ENCODE data around the gene KCNH1.
"Not testable (repeated sequence)": the region's sequence is repeated elsewhere in the genome, so short reads cannot be mapped to it uniquely, and the experiment has no call there.

KCNH1 gene

GRCh38 chr1:211127166-211127565 lies 6.8 kb downstream of the KCNH1 start:
- ATAC-seq (replicated peaks) (no peak), DNase-seq (no peak)
- Mint-ChIP-seq H3K27ac (no peak overlapping the region), H3K4me1 (no peaks in the 10 kb centered on the region), H3K36me3 (no peaks in the 10 kb centered on the region), H3K9me3 (no peaks in the 10 kb centered on the region), H3K4me3 (no peak overlapping the region), H3K27me3 (peaks cover 23 to 53% of the 10 kb centered on the region in 2 donors)

DNA sequence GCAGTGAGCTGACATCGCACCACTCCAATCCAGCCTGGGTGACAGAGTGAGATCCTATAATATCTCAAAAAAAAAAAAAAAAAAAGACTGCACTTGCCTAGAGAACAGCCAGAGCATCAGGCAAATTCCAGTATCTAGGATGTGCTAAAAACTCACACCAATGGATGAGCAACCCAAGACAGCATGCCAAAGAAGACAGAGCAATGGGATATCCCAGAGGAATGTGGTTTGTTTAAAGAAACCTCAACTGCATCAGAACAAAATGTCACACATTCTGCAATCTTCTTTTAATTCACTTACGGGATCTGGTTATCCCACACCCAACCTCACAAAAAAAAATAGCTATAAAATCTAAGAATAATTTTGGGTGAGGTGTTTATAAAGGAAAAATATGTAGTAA lies 7.3 kb downstream of the KCNH1 start:
- H3K36me3 Mint-ChIP-seq: no peaks in the 10 kb centered on the region
- no peaks in the 10 kb centered on the region for H3K9me3 Mint-ChIP-seq
- no peaks in the 10 kb centered on the region for H3K4me1 Mint-ChIP-seq
- no peak for DNase-seq
- peaks cover 22 to 53% of the 10 kb centered on the region in 2 donors for H3K27me3 Mint-ChIP-seq
- ATAC-seq (replicated peaks): no peak
- H3K27ac Mint-ChIP-seq: no peak overlapping the region
- no peak overlapping the region for H3K4me3 Mint-ChIP-seq

DNA sequence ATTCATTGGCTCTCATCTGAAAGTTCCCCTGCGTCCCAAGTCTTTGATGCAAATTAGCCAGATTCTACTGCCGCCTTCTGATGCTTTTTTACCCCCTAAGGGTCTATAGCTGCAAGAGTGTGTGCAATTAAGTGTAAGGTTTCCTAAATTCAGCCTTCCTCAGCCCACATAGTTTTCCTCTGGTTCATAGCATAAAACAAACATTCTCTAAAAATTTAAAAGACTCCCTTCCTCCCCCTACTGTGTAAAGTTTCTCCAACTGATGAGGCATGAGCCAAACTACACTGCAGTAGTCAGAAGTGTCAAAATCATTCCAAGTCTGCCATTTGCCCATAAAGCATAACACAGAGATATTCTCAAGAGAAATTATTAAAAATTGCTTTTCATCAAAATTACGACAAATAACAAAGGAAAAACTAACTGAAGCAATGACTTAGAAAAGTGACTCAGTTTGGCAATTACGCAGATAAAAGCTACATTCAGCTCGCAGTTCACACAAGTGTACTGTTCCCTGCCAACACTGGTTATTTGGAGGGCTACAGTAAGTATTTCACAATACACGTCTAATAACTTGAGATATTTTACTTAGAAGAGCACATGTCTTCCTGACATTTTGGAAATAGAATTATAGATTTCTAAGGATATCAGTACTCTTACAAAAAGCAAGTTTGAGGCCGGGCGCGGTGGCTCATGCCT lies 15.4 kb downstream of the KCNH1 start:
- peaks cover 35 to 53% of the 10 kb centered on the region in 2 donors for H3K27me3 Mint-ChIP-seq
- no peak overlapping the region for H3K27ac Mint-ChIP-seq
- peaks cover 0 to 3% of the 10 kb centered on the region in 2 donors for H3K9me3 Mint-ChIP-seq
- DNase-seq (no peak), ATAC-seq (replicated peaks) (no peak)
- no peaks in the 10 kb centered on the region for H3K36me3 Mint-ChIP-seq
- H3K4me1 Mint-ChIP-seq: no peaks in the 10 kb centered on the region
- H3K4me3 Mint-ChIP-seq: no peak overlapping the region

- Mint-ChIP-seq H3K4me1 (no peaks in the 10 kb centered on the region), H3K27me3 (peaks cover 12 to 41% of the 10 kb centered on the region in 2 donors), H3K4me3 (no peak overlapping the region), H3K9me3 (peaks cover 4 to 7% of the 10 kb centered on the region in 2 donors), H3K36me3 (no peaks in the 10 kb centered on the region), H3K27ac (no peak overlapping the region)
- no peak for DNase-seq
- ATAC-seq (replicated peaks): no peak
Observed at GRCh38 chr1:211114446-211114845, 19.5 kb downstream of the KCNH1 start.

GRCh38 chr1:211113566-211113965 lies 20.4 kb downstream of the KCNH1 start:
- Mint-ChIP-seq H3K4me1 (no peaks in the 10 kb centered on the region), H3K4me3 (no peak overlapping the region), H3K9me3 (peaks cover 4 to 7% of the 10 kb centered on the region in 2 donors), H3K36me3 (no peaks in the 10 kb centered on the region), H3K27me3 (peaks cover 16 to 36% of the 10 kb centered on the region in 2 donors), H3K27ac (no peak overlapping the region)
- DNase-seq: no peak
- no peak for ATAC-seq (replicated peaks)

GRCh38 chr1:211111351-211111750 lies 22.6 kb downstream of the KCNH1 start:
- H3K27ac Mint-ChIP-seq: no peak overlapping the region
- no peak for ATAC-seq (replicated peaks)
- peaks cover 4 to 7% of the 10 kb centered on the region in 2 donors for H3K9me3 Mint-ChIP-seq
- no peak for DNase-seq
- no peak overlapping the region for H3K4me3 Mint-ChIP-seq
- H3K27me3 Mint-ChIP-seq: peaks cover 4 to 20% of the 10 kb centered on the region in 2 donors
- no peaks in the 10 kb centered on the region for H3K36me3 Mint-ChIP-seq
- H3K4me1 Mint-ChIP-seq: no peaks in the 10 kb centered on the region

- DNase-seq: no peak
- Mint-ChIP-seq H3K4me3 (no peak overlapping the region), H3K9me3 (no peaks in the 10 kb centered on the region), H3K36me3 (no peaks in the 10 kb centered on the region), H3K4me1 (no peaks in the 10 kb centered on the region), H3K27ac (no peak overlapping the region), H3K27me3 (peaks cover 25 to 30% of the 10 kb centered on the region in 2 donors)
- no peak for ATAC-seq (replicated peaks)
Observed at GRCh38 chr1:211101481-211101880, 32.5 kb downstream of the KCNH1 start.

- no peak for ATAC-seq (replicated peaks)
- H3K27ac Mint-ChIP-seq: no peak overlapping the region
- H3K4me1 Mint-ChIP-seq: no peaks in the 10 kb centered on the region
- no peak overlapping the region for H3K4me3 Mint-ChIP-seq
- DNase-seq: no peak
- H3K36me3 Mint-ChIP-seq: no peaks in the 10 kb centered on the region
- H3K27me3 Mint-ChIP-seq: peaks cover 25 to 26% of the 10 kb centered on the region in 2 donors
- H3K9me3 Mint-ChIP-seq: no peaks in the 10 kb centered on the region
Observed at GRCh38 chr1:211099393-211099792, 34.6 kb downstream of the KCNH1 start.

- Mint-ChIP-seq H3K36me3 (no peaks in the 10 kb centered on the region), H3K4me1 (no peaks in the 10 kb centered on the region), H3K27me3 (peaks cover 18 to 23% of the 10 kb centered on the region in 2 donors), H3K4me3 (no peak overlapping the region), H3K27ac (no peak overlapping the region), H3K9me3 (no peaks in the 10 kb centered on the region)
- DNase-seq (no peak), ATAC-seq (replicated peaks) (no peak)
Observed at GRCh38 chr1:211095381-211095780, 38.6 kb downstream of the KCNH1 start.

DNA sequence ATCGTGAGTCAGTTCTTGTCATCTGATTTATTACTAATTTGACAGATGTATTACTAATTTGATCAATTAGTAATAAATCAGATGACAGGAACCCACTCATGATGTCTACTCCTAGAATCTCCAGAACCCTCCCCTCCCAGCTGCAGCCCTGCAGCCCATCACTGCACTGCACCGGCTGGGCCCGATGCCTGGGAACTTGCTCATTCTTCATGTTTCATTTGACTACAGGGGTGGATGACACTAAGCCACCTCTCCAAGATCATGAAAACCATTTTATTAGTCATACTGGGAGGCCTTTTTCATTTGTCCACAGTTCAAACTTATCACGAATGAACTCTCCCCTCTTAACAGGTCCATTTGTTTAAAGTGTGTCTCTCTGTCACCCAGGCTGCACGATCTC lies 41.0 kb downstream of the KCNH1 start:
- H3K27ac Mint-ChIP-seq: no peak overlapping the region
- ATAC-seq (replicated peaks) (no peak), DNase-seq (no peak)
- peaks cover 7 to 13% of the 10 kb centered on the region in 2 donors for H3K27me3 Mint-ChIP-seq
- H3K4me1 Mint-ChIP-seq: no peaks in the 10 kb centered on the region
- H3K36me3 Mint-ChIP-seq: no peaks in the 10 kb centered on the region
- H3K9me3 Mint-ChIP-seq: no peaks in the 10 kb centered on the region
- no peak overlapping the region for H3K4me3 Mint-ChIP-seq

DNA sequence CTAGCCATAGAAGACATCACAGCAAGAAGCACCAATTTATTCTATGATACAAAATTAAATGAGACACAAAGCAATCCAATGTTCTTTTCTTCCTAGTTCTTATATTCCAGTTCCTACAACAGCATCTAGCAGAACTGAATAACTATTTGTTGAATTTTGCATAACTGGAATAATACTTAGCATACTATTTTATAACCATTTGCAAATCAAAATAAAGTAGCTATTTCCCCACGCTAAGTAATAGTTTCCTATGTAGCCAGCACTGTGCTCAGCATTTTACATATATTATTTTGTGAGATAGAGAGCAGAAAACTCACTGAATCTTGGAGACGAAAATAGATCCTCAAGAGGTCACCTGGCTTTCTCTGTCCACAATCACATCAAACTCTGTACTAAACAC lies 42.1 kb downstream of the KCNH1 start:
- no peak for DNase-seq
- Mint-ChIP-seq H3K27ac (no peak overlapping the region), H3K4me1 (no peaks in the 10 kb centered on the region), H3K36me3 (no peaks in the 10 kb centered on the region), H3K4me3 (no peak overlapping the region), H3K9me3 (no peaks in the 10 kb centered on the region), H3K27me3 (peaks cover 7 to 13% of the 10 kb centered on the region in 2 donors)
- no peak for ATAC-seq (replicated peaks)

DNA sequence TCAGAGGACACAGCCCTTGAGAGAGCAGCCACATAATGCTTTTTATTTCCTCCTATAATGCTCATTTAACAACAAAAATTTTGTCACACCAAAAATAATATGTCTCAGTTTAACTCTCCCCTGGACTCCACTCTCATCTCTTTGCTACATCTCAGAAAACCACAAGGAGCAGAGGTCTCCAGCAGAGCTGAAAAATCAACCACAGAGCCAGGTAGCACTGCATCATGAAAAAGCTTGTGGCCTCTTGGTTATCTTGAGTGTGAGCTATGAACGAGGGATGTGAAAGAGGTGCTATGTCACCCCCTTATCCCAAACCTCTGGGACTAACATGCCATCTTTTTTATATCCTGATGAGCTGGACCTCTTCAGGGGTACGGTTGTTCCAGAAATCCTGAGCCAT lies 44.4 kb downstream of the KCNH1 start:
- Mint-ChIP-seq H3K9me3 (no peaks in the 10 kb centered on the region), H3K4me1 (no peaks in the 10 kb centered on the region), H3K27me3 (peaks cover 7 to 13% of the 10 kb centered on the region in 2 donors), H3K36me3 (no peaks in the 10 kb centered on the region), H3K27ac (no peak overlapping the region), H3K4me3 (no peak overlapping the region)
- no peak for DNase-seq
- no peak for ATAC-seq (replicated peaks)

DNA sequence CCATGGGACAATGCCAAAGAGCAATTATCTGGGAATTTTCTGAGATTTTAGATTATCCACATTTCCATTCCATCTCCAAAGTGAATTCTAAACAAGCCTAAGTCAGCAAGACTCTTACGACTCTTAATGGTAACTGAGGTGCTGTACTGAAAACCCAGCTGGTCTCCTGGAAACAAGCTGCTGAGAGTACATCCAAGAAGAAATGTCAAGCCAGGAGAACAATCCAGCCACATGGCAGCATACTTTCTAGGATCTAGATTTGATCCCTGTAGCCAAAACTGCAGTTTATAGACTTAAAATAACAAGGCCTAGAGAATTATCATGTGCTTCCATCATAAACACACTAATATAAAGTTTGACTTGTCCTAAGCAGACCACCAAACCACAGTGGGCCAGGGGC lies 45.8 kb downstream of the KCNH1 start:
- H3K36me3 Mint-ChIP-seq: no peaks in the 10 kb centered on the region
- H3K27me3 Mint-ChIP-seq: peaks cover 5 to 7% of the 10 kb centered on the region in 2 donors
- no peaks in the 10 kb centered on the region for H3K4me1 Mint-ChIP-seq
- no peak for ATAC-seq (replicated peaks)
- H3K9me3 Mint-ChIP-seq: no peaks in the 10 kb centered on the region
- no peak overlapping the region for H3K4me3 Mint-ChIP-seq
- no peak overlapping the region for H3K27ac Mint-ChIP-seq
- no peak for DNase-seq

- peaks cover 0 to 7% of the 10 kb centered on the region in 2 donors for H3K27me3 Mint-ChIP-seq
- H3K4me1 Mint-ChIP-seq: no peaks in the 10 kb centered on the region
- DNase-seq (no peak), ATAC-seq (replicated peaks) (no peak)
- H3K36me3 Mint-ChIP-seq: no peaks in the 10 kb centered on the region
- no peaks in the 10 kb centered on the region for H3K9me3 Mint-ChIP-seq
- no peak overlapping the region for H3K4me3 Mint-ChIP-seq
- no peak overlapping the region for H3K27ac Mint-ChIP-seq
Observed at GRCh38 chr1:211082824-211083223, 51.1 kb downstream of the KCNH1 start.

GRCh38 chr1:211081447-211081846 lies 52.5 kb downstream of the KCNH1 start:
- ATAC-seq (replicated peaks); H3K27me3 Mint-ChIP-seq; DNase-seq; H3K36me3 Mint-ChIP-seq; H3K9me3 Mint-ChIP-seq; H3K4me1 Mint-ChIP-seq; H3K4me3 Mint-ChIP-seq; H3K27ac Mint-ChIP-seq: not testable (repeated sequence)
